OCI-LY7 (cell line): ENCODE data around the gene LDAF1.

Experiments used
- CTCF ChIP-seq: fragments of 200-600 bp; sonication (generic); conservative IDR thresholded peaks from 2 replicates; pipeline ENCODE4 v1.5.1; 2014; ENCODE audit warnings: mild to moderate bottlenecking, antibody characterized with exemption, low read length, moderate library complexity, mixed read lengths
- EZH2phosphoT487 ChIP-seq: fragments of 200-600 bp; sonication (generic); IDR thresholded peaks from 2 replicates; pipeline ENCODE4 v1.6.1; 2018; ENCODE audit warnings: low read depth, borderline replicate concordance, mild to moderate bottlenecking, mixed run types, antibody characterized with exemption, low read length, moderate library complexity, mixed read lengths

GRCh38 chr16:21223787-21224186, 65.3 kb downstream of the LDAF1 start:
- no peak for TF ChIP-seq CTCF
- TF ChIP-seq EZH2phosphoT487 = no peak
